Muscle of leg (tissue), 11 donors: Measurements from ENCODE around the gene CCND2. TPM values are rescaled to one million over a fixed set of nuclear protein-coding genes. Genes with fewer than 3 reads are reported as not detected.
"Not testable (repeated sequence)": the region's sequence is repeated elsewhere in the genome, so short reads cannot be mapped to it uniquely, and the experiment has no call there.

ENCODE experiments used
- DNase-seq: peaks from one replicate; pipeline ENCODE4 v3.0.0; 2013
- H3K27ac ChIP-seq: one replicate; pipeline ENCODE4 v1.5.1; 2013; ENCODE audit warnings: mild to moderate bottlenecking, low read length, control low read depth
- H3K27me3 ChIP-seq: one replicate; pipeline ENCODE4 v1.6.1; 2013; ENCODE audit warnings: low read length; ENCODE audit not compliant: control insufficient read depth, insufficient read depth
- H3K36me3 ChIP-seq: one replicate; pipeline ENCODE4 v1.6.1; 2013; ENCODE audit warnings: low read length; ENCODE audit not compliant: control insufficient read depth, insufficient read depth
- H3K4me1 ChIP-seq: one replicate; pipeline ENCODE4 v1.6.1; 2013; ENCODE audit warnings: low read length; ENCODE audit not compliant: control insufficient read depth, insufficient read depth
- H3K4me3 ChIP-seq: one replicate; pipeline ENCODE4 v1.5.1; 2013; ENCODE audit warnings: low read length, control low read depth
- H3K9me3 ChIP-seq: replicated peaks from 2 replicates; pipeline ENCODE4 v1.6.1; 2013; ENCODE audit warnings: low read depth, low read length; ENCODE audit not compliant: control insufficient read depth
- WGBS: methylation state at CpG from one replicate; pipeline ENCODE4 v1.1.5; 2013; ENCODE audit warnings: missing lambda C conversion rate; ENCODE audit not compliant: insufficient coverage; 5-methylcytosine and 5-hydroxymethylcytosine counted together
- polyA plus RNA-seq, 8 donors: library from polyadenylated mRNA; unstranded; fragments of 120-200 nt; gene quantifications; one replicate each; pipeline versions ENCODE4 v1.2.1 to v1.2.3, GENCODE V29; 2013; ENCODE audit warnings: inconsistent platforms in 1 of 8, low replicate concordance in 1 of 8; ENCODE audit not compliant: insufficient read length in 8 of 8, insufficient read depth in 1 of 8
- total RNA-seq: library from RNA; stranded (reverse); fragments of 120-200 nt; gene quantifications from one replicate; pipeline ENCODE4 v1.2.4, GENCODE V29; 2013

CCND2 gene
- total and polyA plus RNA-seq, 9 donors, result 74.7 to 152 (median 105) TPM

DNA sequence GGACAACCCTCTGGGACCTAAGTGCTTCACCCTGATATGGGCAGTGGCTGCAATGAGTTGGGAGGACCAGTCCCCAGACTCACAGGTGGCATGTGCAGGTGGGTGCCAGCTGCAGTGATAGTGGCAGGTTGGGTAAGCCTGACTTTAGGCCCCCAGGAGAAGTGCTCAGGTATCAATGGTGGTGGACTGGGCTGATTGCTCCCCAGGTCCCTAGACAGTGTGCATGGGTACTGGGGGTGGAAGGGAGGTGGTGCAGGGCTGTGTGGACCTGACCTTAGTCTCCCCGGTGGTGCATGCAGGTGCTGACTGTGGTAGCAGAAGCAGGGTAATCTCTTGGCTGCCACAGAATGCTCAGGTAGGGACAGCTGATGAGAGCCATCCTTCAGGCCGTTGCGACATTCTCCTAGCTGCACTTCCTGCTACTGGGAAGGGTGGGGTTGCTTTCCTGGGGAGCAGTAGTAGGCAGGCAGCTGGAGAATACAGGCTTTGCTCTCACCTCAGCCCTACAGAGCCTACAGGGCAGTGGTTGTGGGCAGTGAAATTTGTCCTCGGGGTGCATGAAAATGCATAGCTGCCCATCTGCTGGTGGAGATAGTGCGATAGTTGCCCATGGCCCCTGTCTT, 33.3 kb upstream of the CCND2 start:
- 83% methylated on average over 3 of the region's 5 CpGs for WGBS
- Histone ChIP-seq H3K4me3 (no peak overlapping the region), H3K9me3 (peaks cover 3% of the 10 kb centered on the region), H3K27me3 (no peaks in the 10 kb centered on the region), H3K4me1 (peaks cover 25% of the 10 kb centered on the region), H3K36me3 (no peaks in the 10 kb centered on the region), H3K27ac (no peak overlapping the region)
- DNase-seq, result no peak

DNA sequence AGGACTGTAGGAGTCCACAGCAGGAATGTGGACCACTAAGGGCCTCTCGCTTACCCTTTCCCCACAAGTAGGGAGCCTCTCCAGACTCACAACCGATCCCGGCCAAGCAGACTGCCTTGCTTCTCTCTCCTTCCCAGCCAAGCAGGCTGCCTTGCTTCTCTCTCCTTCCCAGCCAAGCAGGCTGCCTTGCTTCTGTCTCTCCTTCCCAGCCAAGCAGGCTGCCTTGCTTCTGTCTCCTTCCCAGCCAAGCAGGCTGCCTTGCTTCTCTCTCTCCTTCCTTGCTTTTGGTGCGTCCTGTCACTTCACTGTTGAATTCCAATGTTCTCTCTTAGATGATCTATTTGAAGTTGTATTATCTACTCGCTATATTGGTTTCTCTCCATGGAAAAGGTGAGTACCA, 32.6 kb upstream of the CCND2 start:
- Histone ChIP-seq H3K4me1 (peaks cover 32% of the 10 kb centered on the region), H3K27me3 (no peaks in the 10 kb centered on the region), H3K36me3 (no peaks in the 10 kb centered on the region), H3K9me3 (peaks cover 3% of the 10 kb centered on the region), H3K4me3 (no peak overlapping the region), H3K27ac (no peak overlapping the region)
- no peak for DNase-seq
- 50% methylated on average over 3 of the region's 5 CpGs for WGBS

DNA sequence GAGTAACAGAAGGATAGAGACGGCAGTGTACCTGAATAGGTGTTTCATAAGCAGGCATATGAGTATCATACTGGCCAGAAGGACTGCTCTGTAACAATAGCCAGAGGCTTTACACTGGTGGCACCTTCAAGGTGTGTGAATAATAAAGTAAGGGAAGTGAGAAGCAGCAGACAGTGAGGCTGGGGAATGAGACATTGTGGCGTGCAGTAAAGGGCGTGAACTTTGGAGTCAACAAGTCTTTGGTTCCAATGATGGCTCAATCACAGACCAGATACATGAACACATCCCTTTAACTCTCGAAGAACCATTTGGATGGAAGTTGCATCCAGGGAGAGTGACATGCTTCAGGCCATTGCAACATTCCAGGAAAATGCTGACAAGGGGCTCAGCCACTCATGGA, 32.0 kb upstream of the CCND2 start:
- H3K4me3 ChIP-seq, result no peak overlapping the region
- 83% methylated on average over 1 of the region's 4 CpGs for WGBS
- H3K27ac ChIP-seq, result no peak overlapping the region
- H3K36me3 ChIP-seq, result no peaks in the 10 kb centered on the region
- H3K4me1 ChIP-seq, result peaks cover 39% of the 10 kb centered on the region
- H3K9me3 ChIP-seq, result peaks cover 3% of the 10 kb centered on the region
- H3K27me3 ChIP-seq, result no peaks in the 10 kb centered on the region
- DNase-seq, result no peak

DNA sequence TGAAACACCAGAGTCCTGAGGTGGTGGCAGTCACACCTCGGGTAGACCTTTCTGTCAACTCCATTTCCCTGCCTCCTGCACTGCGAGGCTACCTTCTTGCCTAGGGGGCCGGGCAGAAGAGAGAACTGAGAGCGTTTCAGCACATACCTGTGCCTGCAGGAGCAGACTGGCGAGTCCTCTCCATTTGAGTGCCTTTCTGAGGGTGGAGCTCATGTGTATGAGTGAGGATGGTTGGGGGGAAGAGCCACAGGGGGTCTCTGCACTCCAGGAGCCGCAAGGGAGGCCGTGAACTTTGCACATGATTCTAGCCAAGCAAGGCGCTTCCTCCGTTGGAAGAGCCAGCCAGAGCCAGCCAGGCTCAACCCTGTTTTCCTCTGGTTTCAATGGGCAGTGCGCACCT, 31.0 kb upstream of the CCND2 start:
- peaks cover 42% of the 10 kb centered on the region for H3K4me1 ChIP-seq
- H3K27ac ChIP-seq, result no peak overlapping the region
- no peak overlapping the region for H3K4me3 ChIP-seq
- DNase-seq, result no peak
- WGBS, result 58% methylated on average over 7 of the region's 10 CpGs
- no peaks in the 10 kb centered on the region for H3K27me3 ChIP-seq
- H3K9me3 ChIP-seq, result peaks cover under 1% of the 10 kb centered on the region
- no peaks in the 10 kb centered on the region for H3K36me3 ChIP-seq

DNA sequence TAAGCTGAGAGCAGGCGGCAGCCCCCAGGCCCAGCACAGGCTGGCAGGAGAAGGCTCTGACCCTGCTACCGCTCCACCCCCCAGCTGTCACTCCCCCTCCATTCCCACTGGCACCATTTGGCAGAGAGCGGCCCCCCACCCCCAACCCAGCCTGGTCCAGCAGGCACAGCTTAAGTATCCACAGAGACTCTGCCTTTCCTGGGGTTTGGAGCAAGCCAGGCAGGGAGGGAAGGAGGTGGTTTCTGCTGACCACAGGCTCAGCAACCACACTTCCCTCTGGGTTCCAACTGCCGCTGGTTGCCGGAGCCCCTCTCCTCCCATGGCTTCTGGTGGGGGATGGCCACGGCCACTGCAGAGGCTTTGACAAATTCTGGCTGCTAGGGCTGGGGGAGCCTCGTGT, 30.5 kb upstream of the CCND2 start:
- DNase-seq, result peak; percentile 45

DNA sequence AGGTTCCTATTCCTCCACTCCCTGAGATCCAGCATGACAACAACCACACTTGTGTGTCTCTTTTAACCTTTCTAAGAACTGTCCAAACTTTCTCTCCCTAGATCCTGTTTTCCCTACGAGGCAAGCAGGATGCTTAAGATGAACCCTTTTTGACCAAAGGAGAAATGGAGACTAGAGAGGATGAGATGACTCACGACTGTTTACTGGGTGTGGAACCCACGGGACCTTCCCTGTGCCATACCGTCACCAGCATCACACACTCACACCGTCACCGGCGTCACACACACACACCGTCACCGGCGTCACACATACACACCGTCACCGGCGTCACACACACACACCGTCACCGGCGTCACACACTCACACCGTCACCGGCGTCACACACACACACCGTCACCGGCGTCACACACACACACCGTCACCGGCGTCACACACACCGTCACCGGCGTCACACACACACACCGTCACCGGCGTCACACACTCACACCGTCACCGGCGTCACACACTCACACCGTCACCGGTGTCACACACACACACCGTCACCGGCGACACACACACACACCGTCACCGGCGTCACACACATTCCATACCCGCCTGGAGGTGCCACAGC, 30.0 kb upstream of the CCND2 start:
- WGBS, result 94% methylated on average over 7 of the region's 43 CpGs
- H3K4me3 ChIP-seq, H3K27me3 ChIP-seq, H3K9me3 ChIP-seq, DNase-seq, H3K36me3 ChIP-seq, H3K27ac ChIP-seq: not testable (repeated sequence)
- H3K4me1 ChIP-seq, result peaks cover 44% of the 10 kb centered on the region

More for the DNA sequence above, 30.5 kb upstream of the CCND2 start:
- Histone ChIP-seq H3K4me3 (no peak overlapping the region), H3K27me3 (no peaks in the 10 kb centered on the region), H3K9me3 (no peaks in the 10 kb centered on the region), H3K36me3 (no peaks in the 10 kb centered on the region), H3K27ac (no peak overlapping the region), H3K4me1 (peaks cover 43% of the 10 kb centered on the region)
- WGBS, result 52% methylated on average over 3 of the region's 7 CpGs

DNA sequence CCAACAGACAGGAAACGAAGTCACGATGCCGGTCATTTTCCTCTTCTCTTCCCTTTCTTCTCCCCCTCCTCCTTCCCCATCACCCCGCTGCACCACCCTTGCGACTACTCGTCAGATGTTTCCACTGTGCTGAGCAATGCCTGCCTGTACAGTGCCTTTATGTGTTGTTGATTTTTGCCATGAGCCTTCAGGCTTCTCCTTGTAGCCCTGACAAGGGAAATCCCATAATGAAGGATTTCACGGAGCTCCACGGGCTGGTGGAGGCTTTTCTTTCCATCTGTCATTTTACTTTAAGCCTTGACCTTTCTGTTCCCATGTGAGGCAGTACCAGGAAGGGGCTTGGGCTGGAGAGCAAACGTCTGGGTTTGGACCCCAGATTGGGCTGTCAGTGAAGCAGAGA, 28.7 kb upstream of the CCND2 start:
- Histone ChIP-seq H3K27ac (peak overlapping the region; percentile 81), H3K4me1 (peaks cover 44% of the 10 kb centered on the region), H3K4me3 (no peak overlapping the region), H3K36me3 (no peaks in the 10 kb centered on the region), H3K27me3 (no peaks in the 10 kb centered on the region), H3K9me3 (no peaks in the 10 kb centered on the region)
- no peak for DNase-seq
- 33% methylated on average over 3 of the region's 9 CpGs for WGBS

DNA sequence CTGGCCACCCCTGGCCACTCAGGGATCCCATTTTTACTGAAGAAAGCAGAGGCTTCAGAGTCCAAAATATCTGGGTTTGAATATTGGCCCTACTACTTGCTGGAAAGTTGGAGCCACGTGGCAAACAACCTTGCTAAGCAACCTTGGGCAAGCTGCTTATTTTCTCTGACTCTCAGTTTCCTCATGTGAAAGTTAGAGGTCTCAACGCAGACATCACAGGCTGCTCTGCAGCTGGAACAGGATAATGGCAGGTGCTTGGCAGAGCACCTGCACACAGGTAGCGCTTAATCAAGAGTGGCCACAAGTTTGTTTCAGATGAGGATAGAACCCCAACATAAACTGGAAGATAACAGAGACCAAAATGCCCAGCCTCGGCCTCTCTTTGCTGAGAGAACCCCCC, 28.1 kb upstream of the CCND2 start:
- Histone ChIP-seq H3K4me1 (peaks cover 50% of the 10 kb centered on the region), H3K36me3 (no peaks in the 10 kb centered on the region), H3K9me3 (no peaks in the 10 kb centered on the region), H3K27me3 (no peaks in the 10 kb centered on the region), H3K4me3 (no peak overlapping the region), H3K27ac (peak overlapping the region; percentile 81)
- 77% methylated on average over 4 of the region's 4 CpGs for WGBS
- no peak for DNase-seq

DNA sequence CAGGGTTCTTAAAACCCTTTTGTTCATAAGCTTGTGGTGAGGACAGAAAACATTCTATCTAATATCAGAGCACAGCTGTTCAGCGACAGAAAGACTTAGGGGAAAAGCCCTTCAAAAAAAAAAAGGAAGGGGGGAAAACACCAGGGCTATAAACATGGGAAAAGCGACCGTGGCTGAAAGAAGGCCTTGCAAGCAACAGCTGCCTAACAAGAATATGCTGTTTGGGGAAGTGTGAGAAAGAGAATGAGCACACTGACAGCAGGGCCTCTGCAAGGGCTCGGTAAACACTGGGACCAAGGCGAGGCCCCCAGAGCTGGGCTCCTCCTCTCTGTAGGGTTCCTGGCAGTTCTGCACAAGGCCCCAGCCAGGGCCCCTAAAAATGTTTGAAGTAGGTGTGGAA, 27.4 kb upstream of the CCND2 start:
- peak; percentile 72 for DNase-seq
- Histone ChIP-seq H3K36me3 (no peaks in the 10 kb centered on the region), H3K27ac (peak overlapping the region; percentile 81)

DNA sequence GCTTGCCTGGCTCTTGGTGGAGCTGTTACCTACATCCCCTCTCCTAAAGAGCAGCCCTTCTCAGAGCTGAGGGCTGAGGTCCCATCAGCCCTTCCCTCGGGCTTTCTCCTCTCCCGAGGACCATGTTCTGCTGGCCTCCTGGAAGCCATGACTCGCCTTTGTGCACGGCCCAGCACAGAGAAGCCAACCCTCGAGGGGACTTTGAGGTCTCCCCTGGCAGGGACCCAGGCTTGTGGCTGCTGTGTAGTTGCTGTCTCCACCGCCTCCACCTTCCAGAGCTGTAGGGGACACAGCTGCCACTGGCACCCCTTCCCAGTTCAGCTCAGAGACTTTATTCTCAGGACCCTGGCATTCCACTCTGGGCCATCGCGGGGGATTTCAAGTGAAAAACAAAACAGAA, 22.9 kb upstream of the CCND2 start:
- WGBS, result 56% methylated on average over 6 of the region's 8 CpGs
- H3K36me3 ChIP-seq, result no peaks in the 10 kb centered on the region
- DNase-seq, result no peak
- H3K4me1 ChIP-seq, result peaks cover 39% of the 10 kb centered on the region
- H3K4me3 ChIP-seq, result no peak overlapping the region
- H3K9me3 ChIP-seq, result no peaks in the 10 kb centered on the region
- peak overlapping the region; percentile 7 for H3K27ac ChIP-seq
- H3K27me3 ChIP-seq, result no peaks in the 10 kb centered on the region

More for the DNA sequence above, 27.4 kb upstream of the CCND2 start:
- no peaks in the 10 kb centered on the region for H3K9me3 ChIP-seq
- no peaks in the 10 kb centered on the region for H3K27me3 ChIP-seq
- WGBS, result 18% methylated on average over 4 of the region's 5 CpGs
- H3K4me3 ChIP-seq, result no peak overlapping the region
- H3K4me1 ChIP-seq, result peaks cover 55% of the 10 kb centered on the region
